K562 (cell line): ENCODE measurements around the gene TMEM108. TPM values are rescaled to one million over a fixed set of nuclear protein-coding genes. Genes with fewer than 3 reads are reported as not detected.

Experiments
- FUS ChIP-seq: fragments of 200-400 bp; formaldehyde crosslinking; optimal IDR thresholded peaks from 2 replicates; pipeline ENCODE3; 2017; ENCODE audit warnings: low read depth, low read length
- PCBP1 ChIP-seq: fragments of 200-400 bp; formaldehyde crosslinking; IDR thresholded peaks from 2 replicates; pipeline ENCODE4 v1.6.1; 2018; ENCODE audit warnings: mild to moderate bottlenecking, low read depth, low read length; ENCODE audit not compliant: poor library complexity, severe bottlenecking
- polyA plus RNA-seq, 8 experiments: library from polyadenylated mRNA; depleted of rRNA in 4 of 8; stranded (reverse) in 5 of 8; unstranded in 3 of 8; fragments of >200 nt; fragmentation: Nextera tagmentation in 2 of 8; fragmentation: Illumina TruSeq in 1 of 8; extraction: Ambion mirVana in 2 of 8; extraction: Trizol in 1 of 8; gene quantifications; 2 replicates each; pipeline versions ENCODE4 v1.2.1 to v1.2.3, GENCODE V29; 2011 to 2014; ENCODE audit warnings: inconsistent platforms in 1 of 8, missing spikeins in 1 of 8
- total RNA-seq, 7 experiments: library from RNA; depleted of rRNA in 6 of 7; stranded (reverse); fragments of >200 nt in 6 of 7; fragmentation: Illumina TruSeq in 2 of 7; extraction: Trizol in 2 of 7; gene quantifications; 2 replicates each; pipeline versions ENCODE4 v1.2.1 to v1.2.3, GENCODE V29; 2011 to 2021; ENCODE audit warnings: low replicate concordance in 1 of 7
- TF ChIP-seq, protein P1 (sequence below): fragments of 250-450 bp; sonication (Bioruptor Pico); IDR thresholded peaks from 2 replicates; pipeline ENCODE4 v1.9.0; 2021; ENCODE audit warnings: mild to moderate bottlenecking
- TF ChIP-seq, protein P2 (sequence below): sonication (generic); formaldehyde crosslinking; IDR thresholded peaks from 2 replicates; pipeline ENCODE4 v1.9.0; 2022; ENCODE audit warnings: mild to moderate bottlenecking, missing genetic modification reagents
- TF ChIP-seq, protein P3 (sequence below): sonication (generic); formaldehyde crosslinking; IDR thresholded peaks from 2 replicates; pipeline ENCODE4 v1.8.0; 2023; ENCODE audit warnings: missing genetic modification reagents, mild to moderate bottlenecking, borderline replicate concordance

Gene TMEM108
- total and polyA plus RNA-seq, 9 of the 15 experiments (the other 6 are each of a cell fraction or from before 2014, with no cell fraction given) = 0.65 to 11.1 (median 3.4) TPM

DNA sequence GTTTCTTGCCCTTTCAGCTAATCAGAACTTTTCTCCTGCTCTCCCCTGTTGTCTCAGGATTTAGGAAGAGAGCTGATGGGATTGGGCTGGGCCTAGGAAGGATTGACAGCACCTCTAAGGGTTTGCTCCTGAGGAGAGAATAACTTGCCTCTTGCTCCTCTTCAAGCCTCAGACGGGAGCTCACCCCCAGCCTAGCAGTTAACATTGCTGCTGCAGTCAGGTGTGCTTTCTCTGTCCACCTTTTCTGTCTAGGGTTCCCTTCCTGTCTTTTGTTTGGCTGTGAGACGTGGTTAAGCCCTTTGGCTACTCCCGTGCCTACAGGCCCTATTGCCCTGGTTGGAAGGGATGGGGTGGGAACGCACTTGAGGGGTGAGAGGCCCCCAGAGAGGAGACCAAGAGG lies 20.1 kb downstream of the TMEM108 start (continued):
- TF ChIP-seq, protein P1, sequence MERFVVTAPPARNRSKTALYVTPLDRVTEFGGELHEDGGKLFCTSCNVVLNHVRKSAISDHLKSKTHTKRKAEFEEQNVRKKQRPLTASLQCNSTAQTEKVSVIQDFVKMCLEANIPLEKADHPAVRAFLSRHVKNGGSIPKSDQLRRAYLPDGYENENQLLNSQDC = no peak
- TF ChIP-seq, protein P2, sequence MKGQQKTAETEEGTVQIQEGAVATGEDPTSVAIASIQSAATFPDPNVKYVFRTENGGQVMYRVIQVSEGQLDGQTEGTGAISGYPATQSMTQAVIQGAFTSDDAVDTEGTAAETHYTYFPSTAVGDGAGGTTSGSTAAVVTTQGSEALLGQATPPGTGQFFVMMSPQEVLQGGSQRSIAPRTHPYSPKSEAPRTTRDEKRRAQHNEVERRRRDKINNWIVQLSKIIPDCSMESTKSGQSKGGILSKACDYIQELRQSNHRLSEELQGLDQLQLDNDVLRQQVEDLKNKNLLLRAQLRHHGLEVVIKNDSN (CRISPR knock-in tag) = no peak
- no peak for TF ChIP-seq FUS
- TF ChIP-seq, protein P3, sequence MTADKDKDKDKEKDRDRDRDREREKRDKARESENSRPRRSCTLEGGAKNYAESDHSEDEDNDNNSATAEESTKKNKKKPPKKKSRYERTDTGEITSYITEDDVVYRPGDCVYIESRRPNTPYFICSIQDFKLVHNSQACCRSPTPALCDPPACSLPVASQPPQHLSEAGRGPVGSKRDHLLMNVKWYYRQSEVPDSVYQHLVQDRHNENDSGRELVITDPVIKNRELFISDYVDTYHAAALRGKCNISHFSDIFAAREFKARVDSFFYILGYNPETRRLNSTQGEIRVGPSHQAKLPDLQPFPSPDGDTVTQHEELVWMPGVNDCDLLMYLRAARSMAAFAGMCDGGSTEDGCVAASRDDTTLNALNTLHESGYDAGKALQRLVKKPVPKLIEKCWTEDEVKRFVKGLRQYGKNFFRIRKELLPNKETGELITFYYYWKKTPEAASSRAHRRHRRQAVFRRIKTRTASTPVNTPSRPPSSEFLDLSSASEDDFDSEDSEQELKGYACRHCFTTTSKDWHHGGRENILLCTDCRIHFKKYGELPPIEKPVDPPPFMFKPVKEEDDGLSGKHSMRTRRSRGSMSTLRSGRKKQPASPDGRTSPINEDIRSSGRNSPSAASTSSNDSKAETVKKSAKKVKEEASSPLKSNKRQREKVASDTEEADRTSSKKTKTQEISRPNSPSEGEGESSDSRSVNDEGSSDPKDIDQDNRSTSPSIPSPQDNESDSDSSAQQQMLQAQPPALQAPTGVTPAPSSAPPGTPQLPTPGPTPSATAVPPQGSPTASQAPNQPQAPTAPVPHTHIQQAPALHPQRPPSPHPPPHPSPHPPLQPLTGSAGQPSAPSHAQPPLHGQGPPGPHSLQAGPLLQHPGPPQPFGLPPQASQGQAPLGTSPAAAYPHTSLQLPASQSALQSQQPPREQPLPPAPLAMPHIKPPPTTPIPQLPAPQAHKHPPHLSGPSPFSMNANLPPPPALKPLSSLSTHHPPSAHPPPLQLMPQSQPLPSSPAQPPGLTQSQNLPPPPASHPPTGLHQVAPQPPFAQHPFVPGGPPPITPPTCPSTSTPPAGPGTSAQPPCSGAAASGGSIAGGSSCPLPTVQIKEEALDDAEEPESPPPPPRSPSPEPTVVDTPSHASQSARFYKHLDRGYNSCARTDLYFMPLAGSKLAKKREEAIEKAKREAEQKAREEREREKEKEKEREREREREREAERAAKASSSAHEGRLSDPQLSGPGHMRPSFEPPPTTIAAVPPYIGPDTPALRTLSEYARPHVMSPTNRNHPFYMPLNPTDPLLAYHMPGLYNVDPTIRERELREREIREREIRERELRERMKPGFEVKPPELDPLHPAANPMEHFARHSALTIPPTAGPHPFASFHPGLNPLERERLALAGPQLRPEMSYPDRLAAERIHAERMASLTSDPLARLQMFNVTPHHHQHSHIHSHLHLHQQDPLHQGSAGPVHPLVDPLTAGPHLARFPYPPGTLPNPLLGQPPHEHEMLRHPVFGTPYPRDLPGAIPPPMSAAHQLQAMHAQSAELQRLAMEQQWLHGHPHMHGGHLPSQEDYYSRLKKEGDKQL (CRISPR knock-in tag) = no peak
- TF ChIP-seq PCBP1 = no peak
